OCI-LY3 (cell line): ENCODE results near the gene FMNL3.

Experiments
- H2AFZ ChIP-seq: fragments of 200-600, 300-600 bp; shearing (Covaris generic); 2 replicates; pipeline ENCODE4 v1.6.0; 2014; ENCODE audit warnings: antibody characterized with exemption, low read depth, low read length
- H3K27ac ChIP-seq: fragments of 200-600, 300-600 bp; sonication (generic); 2 replicates; pipeline ENCODE4 v1.5.1; 2014; ENCODE audit warnings: mild to moderate bottlenecking, low read length, moderate library complexity, mixed read lengths
- H3K27me3 ChIP-seq: fragments of 200-600, 300-600 bp; sonication (generic); 2 replicates; pipeline ENCODE4 v1.6.1; 2014; ENCODE audit warnings: low read depth, low read length, mixed read lengths
- H3K36me3 ChIP-seq: fragments of 200-600, 300-600 bp; sonication (generic); replicated peaks from 2 replicates; pipeline ENCODE3; 2014; ENCODE audit warnings: low read depth, low read length, mixed read lengths
- H3K4me1 ChIP-seq: fragments of 300-600, 200-600 bp; sonication (generic); 2 replicates; pipeline ENCODE4 v1.6.1; 2014; ENCODE audit warnings: low read length, mixed read lengths
- H3K4me2 ChIP-seq: fragments of 200-600, 300-600 bp; sonication (generic); 2 replicates; pipeline ENCODE4 v1.6.1; 2014; ENCODE audit warnings: low read length, mixed read lengths
- H3K4me3 ChIP-seq: fragments of 300-600, 200-600 bp; sonication (generic); 2 replicates; pipeline ENCODE4 v1.5.1; 2014; ENCODE audit warnings: antibody characterized with exemption, mild to moderate bottlenecking, low read length, moderate library complexity
- H3K79me2 ChIP-seq: fragments of 300-600, 200-600 bp; shearing (Covaris generic); 2 replicates; pipeline ENCODE4 v1.6.1; 2014; ENCODE audit warnings: mild to moderate bottlenecking, low read length, mixed read lengths
- H3K9ac ChIP-seq: fragments of 300-600, 200-600 bp; shearing (Covaris generic); 2 replicates; pipeline ENCODE4 v1.6.0; 2014; ENCODE audit warnings: mild to moderate bottlenecking, low read length, moderate library complexity
- H3K9me3 ChIP-seq: fragments of 200-600, 300-600 bp; shearing (Covaris generic); 2 replicates; pipeline ENCODE4 v1.6.1; 2014; ENCODE audit warnings: low read length, mixed read lengths; ENCODE audit not compliant: insufficient read depth
- H4K20me1 ChIP-seq: fragments of 200-600, 300-600 bp; sonication (generic); 2 replicates; pipeline ENCODE4 v1.6.1; 2016; ENCODE audit warnings: low read length, mixed read lengths; ENCODE audit not compliant: insufficient read depth
- EZH2phosphoT487 ChIP-seq: fragments of 200-600 bp; shearing (Covaris generic); IDR thresholded peaks from 2 replicates; pipeline ENCODE4 v1.6.1; 2018; ENCODE audit warnings: antibody characterized with exemption, mixed run types, low read depth
- TF ChIP-seq, protein P1 (sequence below): fragments of 200-600, 300-600 bp; sonication (generic); IDR thresholded peaks from 2 replicates; pipeline ENCODE4 v1.5.1; 2014; ENCODE audit warnings: antibody characterized with exemption, low read length, low read depth

Gene FMNL3

GRCh38 chr12:49707128-49707811 is at the start of gene FMNL3:
FMNL3 (minus strand) TSS chr12:49707405; CDS start chr12:49707180, 225 bp downstream.
- Histone ChIP-seq H3K27me3 (peaks cover 19% of the 10 kb centered on the region), H3K27ac (peak within 1 kb of the TSS; percentile 95), H4K20me1 (no peaks in the 10 kb centered on the region), H3K4me2 (peak within 1 kb of the TSS; percentile 95), H3K9ac (peak within 1 kb of the TSS; percentile 93), H3K79me2 (peaks cover 49% of the 10 kb centered on the region), H3K4me1 (peaks cover 34% of the 10 kb centered on the region), H3K36me3 (peaks cover 9% of the 10 kb centered on the region), H3K9me3 (no peaks in the 10 kb centered on the region), H3K4me3 (peak within 1 kb of the TSS; percentile 93), H2AFZ (peak within 1 kb of the TSS; percentile 9; the same call in 1 of the 2 replicates)
- TF ChIP-seq, protein P1, sequence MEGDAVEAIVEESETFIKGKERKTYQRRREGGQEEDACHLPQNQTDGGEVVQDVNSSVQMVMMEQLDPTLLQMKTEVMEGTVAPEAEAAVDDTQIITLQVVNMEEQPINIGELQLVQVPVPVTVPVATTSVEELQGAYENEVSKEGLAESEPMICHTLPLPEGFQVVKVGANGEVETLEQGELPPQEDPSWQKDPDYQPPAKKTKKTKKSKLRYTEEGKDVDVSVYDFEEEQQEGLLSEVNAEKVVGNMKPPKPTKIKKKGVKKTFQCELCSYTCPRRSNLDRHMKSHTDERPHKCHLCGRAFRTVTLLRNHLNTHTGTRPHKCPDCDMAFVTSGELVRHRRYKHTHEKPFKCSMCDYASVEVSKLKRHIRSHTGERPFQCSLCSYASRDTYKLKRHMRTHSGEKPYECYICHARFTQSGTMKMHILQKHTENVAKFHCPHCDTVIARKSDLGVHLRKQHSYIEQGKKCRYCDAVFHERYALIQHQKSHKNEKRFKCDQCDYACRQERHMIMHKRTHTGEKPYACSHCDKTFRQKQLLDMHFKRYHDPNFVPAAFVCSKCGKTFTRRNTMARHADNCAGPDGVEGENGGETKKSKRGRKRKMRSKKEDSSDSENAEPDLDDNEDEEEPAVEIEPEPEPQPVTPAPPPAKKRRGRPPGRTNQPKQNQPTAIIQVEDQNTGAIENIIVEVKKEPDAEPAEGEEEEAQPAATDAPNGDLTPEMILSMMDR, result peak; percentile 92
- TF ChIP-seq EZH2phosphoT487, result no peak

DNA sequence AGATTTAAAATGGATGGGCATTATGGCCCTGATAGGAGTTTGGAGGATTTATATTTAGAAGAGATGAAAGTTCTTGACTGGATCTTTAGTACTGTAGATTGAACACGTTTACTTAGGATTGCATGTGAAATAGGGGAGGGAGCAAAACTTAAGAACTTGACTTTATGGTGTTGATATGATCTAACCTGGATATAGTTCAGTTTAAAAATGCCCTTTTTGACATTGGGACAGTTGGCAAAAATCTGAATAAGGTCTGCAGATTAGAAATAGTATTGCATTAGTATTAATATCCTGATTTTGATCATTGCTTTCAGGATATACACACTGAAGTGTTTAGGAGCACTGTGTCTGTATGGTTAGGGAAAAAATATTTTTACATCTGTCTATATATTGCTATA is 43.8 kb upstream of the FMNL3 start:
- no peaks in the 10 kb centered on the region for H3K9me3 ChIP-seq
- peak overlapping the region; percentile 50 for H3K27ac ChIP-seq
- TF ChIP-seq, protein P1, result no peak
- TF ChIP-seq EZH2phosphoT487, result no peak
- no peak overlapping the region for H3K4me3 ChIP-seq
- no peak overlapping the region for H2AFZ ChIP-seq
- H4K20me1 ChIP-seq, result peaks cover 87% of the 10 kb centered on the region
- peaks cover 63% of the 10 kb centered on the region for H3K4me1 ChIP-seq
- peak overlapping the region; percentile 9; the same call in 1 of the 2 replicates for H3K9ac ChIP-seq
- H3K79me2 ChIP-seq, result peaks cover 92% of the 10 kb centered on the region
- H3K36me3 ChIP-seq, result peaks cover 32% of the 10 kb centered on the region
- H3K27me3 ChIP-seq, result no peaks in the 10 kb centered on the region
- H3K4me2 ChIP-seq, result peak overlapping the region; percentile 48

DNA sequence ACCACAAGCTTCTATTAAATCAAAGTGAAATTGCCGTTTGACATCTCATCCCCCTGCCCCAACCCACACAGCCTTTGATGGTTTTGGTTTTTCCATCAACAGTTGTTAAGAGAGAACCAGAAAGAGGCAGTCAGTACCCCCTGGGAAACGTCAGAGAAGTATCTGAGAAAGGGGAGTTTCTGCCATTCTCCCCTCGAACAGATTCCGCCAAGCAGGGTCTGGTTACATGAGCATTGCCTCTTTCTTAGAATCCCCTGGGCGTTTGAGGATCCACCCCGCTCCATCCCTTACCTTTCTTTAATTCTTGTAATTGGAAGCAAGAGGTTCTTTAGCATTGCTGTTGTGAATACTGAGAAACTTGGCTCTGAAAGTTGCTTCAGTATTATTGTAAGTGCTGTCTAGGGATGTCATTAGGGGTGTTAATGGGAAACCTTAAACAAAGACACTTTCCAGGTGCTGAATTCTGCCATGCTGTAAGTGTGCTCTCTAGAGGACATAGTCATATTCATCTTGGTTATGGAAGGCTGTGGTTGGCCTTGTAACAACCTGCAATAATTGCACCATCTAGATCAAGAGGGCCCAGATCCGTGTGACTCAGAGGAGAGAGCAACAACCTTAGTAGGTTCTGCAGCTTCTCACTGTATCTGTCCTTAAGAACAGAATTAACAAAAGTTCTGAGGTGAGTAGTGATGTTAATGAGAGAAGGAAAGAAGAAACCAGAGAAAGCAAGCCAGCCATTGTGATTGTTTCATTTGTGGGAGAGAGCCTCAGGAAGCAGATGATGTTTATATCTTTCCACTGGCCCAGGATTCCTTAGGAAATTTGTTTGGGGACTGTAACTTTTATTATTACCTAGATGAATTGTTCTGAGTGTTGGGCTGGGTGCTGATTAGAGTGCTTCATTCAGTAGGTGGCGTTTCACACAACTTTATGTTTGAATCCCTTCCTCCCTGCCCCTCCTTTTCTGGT is 43.1 kb upstream of the FMNL3 start:
- peak overlapping the region; percentile 16 for H3K9ac ChIP-seq
- H2AFZ ChIP-seq, result no peak overlapping the region
- H3K4me3 ChIP-seq, result peak overlapping the region; percentile 20
- H3K9me3 ChIP-seq, result no peaks in the 10 kb centered on the region
- H3K36me3 ChIP-seq, result peaks cover 29% of the 10 kb centered on the region
- H3K27me3 ChIP-seq, result no peaks in the 10 kb centered on the region
- H3K4me1 ChIP-seq, result peaks cover 63% of the 10 kb centered on the region
- H4K20me1 ChIP-seq, result peaks cover 92% of the 10 kb centered on the region
- H3K79me2 ChIP-seq, result peaks cover 96% of the 10 kb centered on the region
- peak overlapping the region; percentile 50 for H3K27ac ChIP-seq
- TF ChIP-seq EZH2phosphoT487, result no peak
- TF ChIP-seq, protein P1, result peak; percentile 26
- H3K4me2 ChIP-seq, result peak overlapping the region; percentile 48

DNA sequence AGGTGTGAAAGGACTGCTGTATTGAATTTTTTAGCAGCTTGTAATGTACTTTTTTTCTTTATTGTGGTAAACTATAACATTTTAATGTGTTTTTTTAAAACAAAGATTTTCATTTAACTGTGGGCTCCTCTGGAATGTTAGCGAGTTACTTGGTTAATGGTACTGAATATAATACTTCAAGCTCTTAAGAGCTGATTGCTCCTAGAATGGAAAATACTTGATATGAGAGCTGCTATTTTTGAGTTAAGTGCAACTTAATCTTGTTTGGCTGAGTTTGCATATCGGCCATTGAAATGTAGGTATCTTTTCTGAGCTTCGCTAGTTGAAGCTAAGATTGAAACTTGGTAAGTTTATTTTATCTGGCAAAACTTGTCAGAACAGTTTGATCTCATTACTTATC is 41.6 kb upstream of the FMNL3 start:
- Histone ChIP-seq H3K27ac (peak overlapping the region; percentile 50; the same call in 1 of the 2 replicates), H3K36me3 (peaks cover 32% of the 10 kb centered on the region), H3K4me2 (peak overlapping the region; percentile 48), H3K79me2 (peaks cover 98% of the 10 kb centered on the region), H3K9ac (no peak overlapping the region), H2AFZ (no peak overlapping the region), H3K27me3 (no peaks in the 10 kb centered on the region), H3K9me3 (no peaks in the 10 kb centered on the region), H4K20me1 (peaks cover 96% of the 10 kb centered on the region), H3K4me1 (peaks cover 56% of the 10 kb centered on the region), H3K4me3 (peak overlapping the region; percentile 6; the same call in 1 of the 2 replicates)
- no peak for TF ChIP-seq EZH2phosphoT487
- TF ChIP-seq, protein P1, result no peak
